AG09309 (cell line): ENCODE measurements around the gene NSD2.

Experiments
- DNase-seq: peaks from one replicate; pipeline ENCODE4 v3.0.0-alpha.2; 2010; ENCODE audit warnings: low read depth
- H3K4me3 ChIP-seq: 2 replicates; pipeline ENCODE4 v1.5.1; 2011; ENCODE audit warnings: mild to moderate bottlenecking, low read depth, low read length, moderate library complexity; ENCODE audit not compliant: control insufficient read depth
- TF ChIP-seq, protein P1 (sequence below): IDR thresholded peaks from 2 replicates; pipeline ENCODE4 v1.5.1; 2011; ENCODE audit warnings: mild to moderate bottlenecking, low read depth, low read length, inconsistent platforms; ENCODE audit not compliant: insufficient read depth, control insufficient read depth; ENCODE audit errors: missing control alignments

NSD2 gene

GRCh38 chr4:1984406-1985191, 113.4 kb downstream of the NSD2 start:
- TF ChIP-seq, protein P1, sequence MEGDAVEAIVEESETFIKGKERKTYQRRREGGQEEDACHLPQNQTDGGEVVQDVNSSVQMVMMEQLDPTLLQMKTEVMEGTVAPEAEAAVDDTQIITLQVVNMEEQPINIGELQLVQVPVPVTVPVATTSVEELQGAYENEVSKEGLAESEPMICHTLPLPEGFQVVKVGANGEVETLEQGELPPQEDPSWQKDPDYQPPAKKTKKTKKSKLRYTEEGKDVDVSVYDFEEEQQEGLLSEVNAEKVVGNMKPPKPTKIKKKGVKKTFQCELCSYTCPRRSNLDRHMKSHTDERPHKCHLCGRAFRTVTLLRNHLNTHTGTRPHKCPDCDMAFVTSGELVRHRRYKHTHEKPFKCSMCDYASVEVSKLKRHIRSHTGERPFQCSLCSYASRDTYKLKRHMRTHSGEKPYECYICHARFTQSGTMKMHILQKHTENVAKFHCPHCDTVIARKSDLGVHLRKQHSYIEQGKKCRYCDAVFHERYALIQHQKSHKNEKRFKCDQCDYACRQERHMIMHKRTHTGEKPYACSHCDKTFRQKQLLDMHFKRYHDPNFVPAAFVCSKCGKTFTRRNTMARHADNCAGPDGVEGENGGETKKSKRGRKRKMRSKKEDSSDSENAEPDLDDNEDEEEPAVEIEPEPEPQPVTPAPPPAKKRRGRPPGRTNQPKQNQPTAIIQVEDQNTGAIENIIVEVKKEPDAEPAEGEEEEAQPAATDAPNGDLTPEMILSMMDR = no peak
- no peak for DNase-seq
- H3K4me3 ChIP-seq = no peak overlapping the region

DNA sequence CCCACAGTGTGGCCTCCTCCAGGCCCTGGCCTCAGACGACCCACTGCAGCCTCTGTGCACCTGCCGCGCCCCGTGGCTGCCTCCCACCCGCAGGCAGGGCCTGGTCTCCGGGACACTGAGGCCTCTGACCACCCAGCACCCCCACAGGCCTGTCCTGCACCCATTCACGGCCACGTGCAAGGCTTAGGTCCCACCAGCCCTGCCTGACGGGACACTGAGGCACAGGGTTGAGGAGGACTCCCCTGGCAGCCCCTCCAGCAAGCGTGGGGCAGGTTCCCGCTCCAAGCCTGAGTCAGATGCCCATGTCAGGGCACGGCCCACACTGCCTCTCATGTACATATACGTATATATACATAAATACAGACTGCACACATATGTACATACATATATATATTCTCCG, 114.1 kb downstream of the NSD2 start:
- TF ChIP-seq, protein P1 = no peak
- H3K4me3 ChIP-seq = no peak overlapping the region
- DNase-seq = no peak

- no peak for DNase-seq
- no peak overlapping the region for H3K4me3 ChIP-seq
- TF ChIP-seq, protein P1 = no peak
Measured at GRCh38 chr4:1985780-1986577, 114.8 kb downstream of the NSD2 start.

DNA sequence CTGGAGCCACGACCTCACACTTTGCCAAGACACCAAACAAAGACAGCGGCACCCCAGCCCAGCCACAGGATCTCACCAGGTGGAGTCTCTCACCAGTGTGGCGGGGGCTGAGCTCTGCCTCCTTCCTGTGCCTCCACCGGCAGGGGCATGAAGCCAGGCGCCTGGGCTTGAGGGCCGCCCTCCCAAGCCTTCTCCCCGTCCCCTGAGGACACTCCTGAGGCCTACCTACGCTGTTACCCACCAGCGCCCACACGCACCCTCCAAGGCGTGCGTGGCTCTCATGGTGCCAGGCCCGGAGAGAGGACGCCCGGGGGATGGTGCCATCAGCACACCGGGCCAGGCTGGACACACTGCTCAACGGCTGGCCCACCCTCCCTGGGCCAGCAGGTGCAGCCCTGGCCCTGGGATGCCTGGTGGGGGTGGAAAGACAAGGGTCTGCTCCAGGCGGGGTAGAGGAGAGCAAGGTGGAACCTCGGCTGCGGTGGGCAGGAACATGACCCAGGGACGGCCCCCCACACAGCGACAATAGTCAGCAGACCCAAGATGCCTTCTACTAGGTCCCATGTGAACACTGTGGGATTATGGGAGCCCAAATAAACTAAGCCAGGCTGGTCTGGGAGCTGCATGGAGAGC, 115.5 kb downstream of the NSD2 start:
- DNase-seq = no peak
- H3K4me3 ChIP-seq = no peak overlapping the region
- TF ChIP-seq, protein P1 = no peak

DNA sequence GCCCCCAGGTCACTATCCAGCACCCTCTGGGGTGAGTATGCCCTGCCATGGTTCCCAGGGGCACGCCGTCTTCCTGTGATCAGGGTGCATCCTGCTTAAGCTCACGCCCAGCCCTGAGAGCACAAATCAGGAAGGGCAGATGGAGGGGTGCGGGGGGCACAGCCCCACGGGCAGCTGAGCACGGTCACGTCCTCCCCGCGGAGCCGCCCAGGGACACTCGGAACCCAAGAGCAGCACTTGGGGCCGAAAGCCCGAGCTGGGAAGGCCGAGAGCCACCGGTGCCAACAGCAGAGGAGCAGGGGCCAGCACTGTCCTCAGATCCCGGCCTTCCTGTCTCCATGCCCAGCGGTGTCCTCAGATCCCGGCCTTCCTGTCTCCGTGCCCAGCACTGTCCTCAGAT, 116.1 kb downstream of the NSD2 start:
- DNase-seq = no peak
- H3K4me3 ChIP-seq = no peak overlapping the region
- TF ChIP-seq, protein P1 = no peak

GRCh38 chr4:1987721-1988326, 116.6 kb downstream of the NSD2 start:
- no peak overlapping the region for H3K4me3 ChIP-seq
- no peak for DNase-seq
- TF ChIP-seq, protein P1 = no peak
